HG03025 (cell line): ENCODE data around the gene C1QC.

Source experiments
- ATAC-seq: cut with Tn5 transposase; IDR thresholded peaks from one replicate; pipeline ENCODE4 v1.9.1; 2021; ENCODE audit warnings: mild to moderate bottlenecking, moderate library complexity; ENCODE audit not compliant: unreplicated experiment, low FRiP score

Gene C1QC

GRCh38 chr1:22643381-22643780, at the start of gene C1QC:
Gene C1QC (plus strand): TSS chr1:22643633. CDS start chr1:22644024, 391 bp downstream.
- ATAC-seq = no peak

GRCh38 chr1:22594396-22594795, 49.0 kb upstream of the C1QC start:
- no peak for ATAC-seq

- ATAC-seq = no peak
Measured at GRCh38 chr1:22595108-22595507, 48.3 kb upstream of the C1QC start.

- ATAC-seq = no peak
Measured at GRCh38 chr1:22597301-22597965, 46.0 kb upstream of the C1QC start.

DNA sequence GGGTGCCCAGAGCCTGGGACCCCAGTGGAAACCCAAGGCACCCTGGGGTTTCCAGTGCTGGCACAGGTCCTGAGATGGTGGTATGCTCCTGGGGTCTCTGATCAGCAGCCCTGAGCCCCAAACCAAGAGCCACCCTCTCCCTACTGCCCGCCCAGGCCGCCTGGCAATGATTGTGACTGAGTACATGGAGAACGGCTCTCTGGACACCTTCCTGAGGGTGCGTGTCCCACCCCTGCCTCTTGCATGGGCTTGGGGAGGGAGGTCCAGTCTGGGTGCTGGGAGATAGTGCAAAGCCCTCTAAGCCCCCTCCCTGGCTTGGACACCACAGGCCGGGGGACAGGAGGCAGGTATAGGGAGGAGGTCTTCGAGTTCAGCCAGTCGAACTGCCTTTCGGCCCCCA, 45.4 kb upstream of the C1QC start:
- ATAC-seq = no peak

- ATAC-seq = no peak
Measured at GRCh38 chr1:22598736-22599135, 44.7 kb upstream of the C1QC start.

DNA sequence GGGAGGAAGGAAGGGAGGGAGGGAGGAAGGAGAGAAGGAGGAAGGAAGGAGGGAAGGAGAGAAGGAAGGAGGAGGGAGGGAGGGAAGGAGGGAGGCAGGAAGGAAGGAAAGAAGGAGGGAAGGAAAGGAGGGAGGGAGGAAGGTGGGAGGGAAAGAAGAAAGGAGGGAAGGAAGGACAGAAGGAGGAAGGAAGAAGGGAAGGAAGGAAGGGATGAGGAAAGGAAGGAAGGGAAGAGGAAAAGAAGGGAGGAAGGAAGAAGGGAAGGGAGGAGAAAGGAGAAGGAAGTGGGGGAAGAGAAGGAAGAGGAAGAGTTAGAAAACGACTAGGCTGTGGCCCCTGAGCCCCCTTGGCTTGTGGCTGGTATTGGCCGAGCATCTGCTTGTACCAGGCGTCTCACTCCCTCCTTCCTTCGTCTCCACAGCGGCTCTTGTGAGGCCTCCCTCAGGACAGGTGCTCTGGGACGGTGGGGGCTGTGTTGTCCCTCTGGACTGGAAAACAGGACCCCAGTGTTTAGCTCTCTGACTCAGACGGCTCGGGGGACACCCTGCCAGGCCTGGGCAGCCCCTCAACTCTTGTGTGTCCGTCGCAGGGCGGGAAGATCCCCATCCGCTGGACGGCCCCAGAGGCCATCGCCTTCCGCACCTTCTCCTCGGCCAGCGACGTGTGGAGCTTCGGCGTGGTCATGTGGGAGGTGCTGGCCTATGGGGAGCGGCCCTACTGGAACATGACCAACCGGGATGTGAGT, 43.2 kb upstream of the C1QC start:
- ATAC-seq = no peak

DNA sequence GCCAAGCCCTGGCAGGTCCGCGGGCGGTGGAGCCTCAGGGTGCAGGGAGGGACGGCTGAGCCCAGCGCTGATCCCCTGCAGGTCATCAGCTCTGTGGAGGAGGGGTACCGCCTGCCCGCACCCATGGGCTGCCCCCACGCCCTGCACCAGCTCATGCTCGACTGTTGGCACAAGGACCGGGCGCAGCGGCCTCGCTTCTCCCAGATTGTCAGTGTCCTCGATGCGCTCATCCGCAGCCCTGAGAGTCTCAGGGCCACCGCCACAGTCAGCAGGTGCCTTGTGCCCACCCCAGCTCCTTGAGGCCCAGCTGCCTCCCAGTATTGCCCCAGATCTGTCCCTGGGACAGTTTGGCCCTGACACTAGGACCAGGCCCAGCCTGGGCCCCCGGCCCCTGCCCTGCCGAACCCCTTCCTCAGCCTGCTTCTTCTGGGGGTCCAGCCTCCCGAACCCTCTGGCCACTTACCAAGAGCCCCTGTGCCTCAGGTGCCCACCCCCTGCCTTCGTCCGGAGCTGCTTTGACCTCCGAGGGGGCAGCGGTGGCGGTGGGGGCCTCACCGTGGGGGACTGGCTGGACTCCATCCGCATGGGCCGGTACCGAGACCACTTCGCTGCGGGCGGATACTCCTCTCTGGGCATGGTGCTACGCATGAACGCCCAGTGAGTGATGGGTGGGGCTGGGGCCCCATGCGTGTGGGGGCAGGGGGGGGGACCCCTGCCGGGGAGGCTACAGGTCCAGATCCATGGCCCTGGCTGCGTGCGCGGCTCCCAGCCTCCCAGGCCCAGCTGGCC, 42.4 kb upstream of the C1QC start:
- ATAC-seq = no peak

GRCh38 chr1:22601610-22602009, 41.8 kb upstream of the C1QC start:
- ATAC-seq = no peak

DNA sequence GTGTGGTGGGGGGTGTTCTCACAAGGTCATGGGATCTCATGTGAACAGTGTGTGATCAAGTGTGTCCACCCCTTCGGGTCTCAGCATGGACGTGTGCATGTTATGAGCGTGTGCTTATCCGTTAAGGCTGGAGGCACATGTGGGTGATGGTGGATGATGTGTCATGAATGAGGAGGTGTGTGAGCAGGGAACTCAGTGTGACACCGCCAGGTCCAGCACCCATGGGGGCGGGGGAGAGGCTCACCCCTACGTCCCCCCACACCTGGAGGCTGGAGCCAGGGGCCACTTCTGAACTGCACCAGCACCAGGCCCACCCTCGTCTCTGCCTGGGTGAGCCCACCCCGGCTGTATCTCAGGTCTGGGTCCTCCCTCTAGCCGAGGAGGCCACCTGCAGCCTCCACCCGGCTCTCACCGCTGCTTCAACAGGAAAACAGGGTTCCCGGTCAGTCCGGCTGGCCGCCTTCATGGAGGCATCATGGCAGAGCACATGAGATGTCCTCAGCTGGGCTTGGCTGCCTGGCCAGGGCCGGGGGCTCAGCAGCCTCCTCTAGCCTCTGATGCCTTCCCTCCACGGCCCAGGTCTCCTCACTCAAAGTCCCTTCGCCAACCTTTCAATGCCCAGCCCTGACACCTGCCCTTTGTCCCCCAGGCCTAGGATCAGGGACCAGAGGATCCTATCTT, 41.2 kb upstream of the C1QC start:
- ATAC-seq = no peak

- no peak for ATAC-seq
Measured at GRCh38 chr1:22606161-22606560, 37.3 kb upstream of the C1QC start.

DNA sequence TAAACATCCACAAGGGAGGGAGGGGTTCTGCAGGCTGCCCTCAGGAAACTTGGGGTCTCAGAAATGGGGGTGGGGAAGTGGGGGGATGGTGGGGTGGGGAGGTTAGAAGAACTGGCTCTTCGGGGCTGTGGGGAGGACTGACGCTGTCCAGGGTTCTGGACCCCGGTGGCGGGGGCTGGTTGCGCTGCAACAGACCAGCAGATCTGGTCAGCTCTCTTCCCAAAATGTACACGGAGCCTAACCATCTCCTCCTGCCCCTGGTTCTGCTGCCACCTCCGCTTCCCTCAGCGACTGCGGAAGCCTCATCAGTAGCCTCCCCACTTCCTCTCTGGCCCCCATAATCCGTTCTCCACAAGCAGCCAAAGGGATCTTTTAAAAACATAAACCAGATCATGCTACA, 36.3 kb upstream of the C1QC start:
- no peak for ATAC-seq

DNA sequence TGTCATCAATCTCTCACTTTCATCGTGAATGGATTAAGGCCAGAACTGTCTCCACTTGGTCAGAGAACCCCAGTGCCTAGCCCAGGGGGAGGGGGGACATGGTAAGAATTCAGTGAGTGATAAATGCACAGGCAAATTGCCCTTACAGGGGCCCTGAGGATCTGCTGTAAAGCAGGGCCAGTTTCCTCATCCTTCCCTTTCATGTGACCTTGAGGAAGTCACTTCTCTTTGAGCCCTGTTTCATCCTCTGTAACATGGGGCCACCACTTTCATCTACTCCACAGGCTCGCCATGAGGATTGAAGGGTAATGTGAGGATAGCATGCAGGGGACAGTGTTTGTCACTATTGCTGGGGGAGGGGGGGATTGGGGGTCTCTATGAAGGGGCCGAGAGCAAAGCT, 35.1 kb upstream of the C1QC start:
- no peak for ATAC-seq

DNA sequence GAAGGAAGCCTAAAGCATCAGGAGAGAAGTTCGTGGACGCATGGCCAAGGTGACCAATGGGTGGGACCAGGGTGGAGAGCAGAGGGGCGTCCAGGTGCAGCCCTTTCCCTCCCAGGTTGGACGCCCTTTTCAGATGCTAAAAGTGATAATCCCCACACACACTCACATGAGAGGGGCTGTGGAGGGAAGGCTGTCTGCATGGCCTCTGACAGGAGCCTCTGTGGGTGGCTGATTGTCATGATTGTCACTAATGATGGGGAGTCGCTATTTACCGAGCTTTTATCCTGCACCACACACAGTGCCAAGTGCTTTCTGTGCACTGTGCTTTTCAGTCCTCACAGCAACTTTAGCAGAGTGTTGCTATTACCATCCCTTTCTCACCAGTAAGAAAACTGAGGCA, 34.1 kb upstream of the C1QC start:
- no peak for ATAC-seq

GRCh38 chr1:22611530-22611947, 31.9 kb upstream of the C1QC start:
- ATAC-seq = no peak

DNA sequence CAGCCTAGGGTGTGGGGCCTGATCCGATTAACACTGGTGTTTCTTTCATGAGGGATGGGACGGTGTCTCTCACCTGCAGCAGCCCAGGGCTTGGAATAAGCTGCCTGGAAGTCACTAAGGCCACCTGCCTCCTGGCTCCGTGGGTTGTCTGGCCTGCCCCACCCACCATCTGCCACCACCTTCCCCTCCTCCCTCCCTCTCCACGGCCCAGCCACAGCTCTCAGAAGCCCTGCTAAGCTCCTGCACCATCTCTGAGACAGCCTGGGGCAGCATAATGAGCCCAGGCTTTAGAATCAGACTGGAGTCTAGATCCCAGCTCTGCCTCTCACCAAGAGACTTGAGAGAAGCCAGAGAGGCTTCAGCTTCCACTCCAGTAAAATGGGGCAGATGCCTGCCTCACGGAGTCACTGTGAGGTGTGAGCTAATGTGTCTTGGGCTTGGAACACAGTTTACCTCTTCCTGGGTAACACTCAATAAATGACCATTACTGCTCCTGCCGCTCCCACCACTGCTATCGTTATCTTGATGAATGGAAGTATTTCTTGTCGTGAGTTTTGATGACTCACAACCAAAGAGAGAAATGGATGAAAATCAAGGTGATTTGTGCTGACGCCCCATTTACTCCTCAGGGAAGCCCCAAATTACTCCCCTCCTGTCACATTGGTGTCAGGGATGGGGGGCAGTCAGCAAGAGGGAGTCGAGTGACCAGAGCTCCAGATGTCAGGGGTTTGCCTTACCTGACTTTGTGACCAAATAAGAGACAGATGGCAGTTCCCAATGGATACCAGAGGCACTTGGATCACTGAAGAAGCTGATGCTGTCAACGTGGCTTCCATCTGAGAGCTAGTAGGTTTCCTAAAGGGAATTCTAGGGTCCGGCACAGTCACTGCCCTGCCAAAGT, 30.5 kb upstream of the C1QC start:
- ATAC-seq = no peak

DNA sequence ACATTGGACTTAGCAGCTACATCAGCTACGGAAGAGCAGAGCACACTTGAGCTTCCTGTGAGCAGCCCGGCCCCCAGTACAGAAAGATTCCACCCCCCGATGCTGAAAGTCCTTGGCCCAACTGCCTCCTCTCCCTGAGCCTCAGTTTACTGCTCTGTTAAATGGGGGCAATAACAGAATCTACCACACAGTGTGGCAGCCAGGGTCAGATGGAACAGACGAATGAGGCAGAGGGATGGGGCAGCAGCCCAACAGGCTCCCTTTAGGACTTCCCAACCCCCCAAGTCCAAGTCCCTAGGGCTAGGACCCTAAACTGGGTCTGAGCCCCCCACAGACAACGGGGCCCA, 29.9 kb upstream of the C1QC start:
- ATAC-seq = no peak

DNA sequence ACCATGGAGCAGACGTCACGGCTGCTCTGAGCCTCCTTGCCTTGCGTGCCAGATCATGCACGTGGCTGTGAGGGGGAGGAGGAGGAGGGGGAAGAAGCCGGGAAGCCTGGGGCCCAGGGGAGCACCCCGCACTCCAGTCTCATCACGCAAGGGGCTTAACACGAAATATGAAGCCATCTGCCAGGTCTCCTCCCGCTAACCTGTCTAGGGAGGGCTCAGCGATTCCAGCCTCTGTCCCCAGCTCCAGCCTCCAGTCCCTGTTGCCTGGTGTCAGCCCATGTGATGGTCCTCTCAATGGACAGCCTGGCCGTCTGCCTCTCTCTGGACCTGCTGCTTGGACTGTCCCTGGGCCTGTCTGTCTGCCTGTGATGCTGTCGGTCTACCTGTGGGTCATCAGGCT, 29.5 kb upstream of the C1QC start:
- no peak for ATAC-seq

- no peak for ATAC-seq
Measured at GRCh38 chr1:22615886-22616285, 27.5 kb upstream of the C1QC start.

GRCh38 chr1:22616571-22616970, 26.9 kb upstream of the C1QC start:
- ATAC-seq = no peak
